ENCODE data around the gene SEMA3F.
"Not testable (repeated sequence)": the region's sequence is repeated elsewhere in the genome, so short reads cannot be mapped to it uniquely, and the experiment has no call there.

SEMA3F gene

GRCh38 chr3:50210510-50211367, 55.6 kb downstream of the SEMA3F start:
- Histone ChIP-seq H3K9me2 (replicated peaks; ENCODE audit: control insufficient read depth, low read length) (no peaks in the 10 kb centered on the region), H3K4me1 (ENCODE audit: control insufficient read depth, low read length) (no peaks in the 10 kb centered on the region), H3F3A (ENCODE audit: control insufficient read depth, insufficient read depth) (no peaks in the 10 kb centered on the region), H3K27me3 (ENCODE audit: control insufficient read depth, low read length) (peaks cover 24% of the 10 kb centered on the region), H3K36me3 (ENCODE audit: control insufficient read depth, low read length) (no peaks in the 10 kb centered on the region), H4K20me1 (ENCODE audit: control insufficient read depth, insufficient read depth, low read depth, low read length) (0 out of 2 replicates have a peak, but pooled peaks cover 3% of the 10 kb centered on the region), H3K27ac (ENCODE audit: low read depth, low read length) (no peak overlapping the region), H3K9me3 (ENCODE audit: control insufficient read depth, insufficient read depth, low read length) (no peaks in the 10 kb centered on the region), H3K4me3 (ENCODE audit: low read length) (no peak overlapping the region), H3K4me2 (ENCODE audit: low read length) (no peak overlapping the region), H3K79me2 (ENCODE audit: control insufficient read depth, low read length) (no peaks in the 10 kb centered on the region)
- no peak for TF ChIP-seq EZH2phosphoT487 (IDR thresholded peaks at IDR 0.05; ENCODE audit: borderline replicate concordance, low read length)
- TF ChIP-seq CTCF (IDR thresholded peaks at IDR 0.05; ENCODE audit: low read depth, low read length, poor library complexity, severe bottlenecking) = no peak

- H3K9me3 ChIP-seq (ENCODE audit: control insufficient read depth, insufficient read depth, low read length); H4K20me1 ChIP-seq (ENCODE audit: control insufficient read depth, insufficient read depth, low read depth, low read length): not testable (repeated sequence)
These were observed 56.2 kb downstream of the SEMA3F start for GRCh38 chr3:50211368-50211717.

DNA sequence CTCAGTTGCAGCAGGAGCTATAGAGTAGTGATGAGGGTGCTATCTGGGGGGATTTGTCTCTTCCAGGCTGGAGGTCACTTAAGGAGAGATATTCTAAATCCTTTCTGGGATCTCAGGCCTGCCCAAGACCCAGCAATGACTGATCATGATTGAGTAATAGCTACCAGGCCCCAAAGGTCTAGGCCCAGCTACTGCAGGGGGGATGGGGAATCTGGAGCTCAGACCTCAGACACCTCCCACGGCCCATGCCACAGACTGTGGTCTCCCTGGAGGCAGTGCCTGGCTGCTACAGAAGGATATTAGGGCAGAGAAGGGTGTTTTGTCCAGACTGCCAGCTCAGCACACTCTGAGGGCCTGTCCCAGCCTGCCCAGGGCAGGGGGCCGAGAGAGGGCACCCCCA, 56.8 kb downstream of the SEMA3F start:
- no peak for TF ChIP-seq EZH2phosphoT487 (IDR thresholded peaks at IDR 0.05; ENCODE audit: borderline replicate concordance, low read length)
- no peak for TF ChIP-seq CTCF (IDR thresholded peaks at IDR 0.05; ENCODE audit: low read depth, low read length, poor library complexity, severe bottlenecking)
- Histone ChIP-seq H3K9me3 (ENCODE audit: control insufficient read depth, insufficient read depth, low read length) (no peaks in the 10 kb centered on the region), H3K79me2 (ENCODE audit: control insufficient read depth, low read length) (no peaks in the 10 kb centered on the region), H3K4me3 (ENCODE audit: low read length) (no peak overlapping the region), H3K9me2 (replicated peaks; ENCODE audit: control insufficient read depth, low read length) (no peaks in the 10 kb centered on the region), H3K4me2 (ENCODE audit: low read length) (no peak overlapping the region), H3K4me1 (ENCODE audit: control insufficient read depth, low read length) (no peaks in the 10 kb centered on the region), H4K20me1 (ENCODE audit: control insufficient read depth, insufficient read depth, low read depth, low read length) (0 out of 2 replicates have a peak, but pooled peaks cover 3% of the 10 kb centered on the region), H3F3A (ENCODE audit: control insufficient read depth, insufficient read depth) (no peaks in the 10 kb centered on the region), H3K27ac (ENCODE audit: low read depth, low read length) (no peak overlapping the region), H3K36me3 (ENCODE audit: control insufficient read depth, low read length) (no peaks in the 10 kb centered on the region), H3K27me3 (ENCODE audit: control insufficient read depth, low read length) (peaks cover 12% of the 10 kb centered on the region)

More at GRCh38 chr3:50211368-50211717, 56.2 kb downstream of the SEMA3F start:
- H3K79me2 ChIP-seq (ENCODE audit: control insufficient read depth, low read length); H3K4me3 ChIP-seq (ENCODE audit: low read length); H3K4me2 ChIP-seq (ENCODE audit: low read length); H3K4me1 ChIP-seq (ENCODE audit: control insufficient read depth, low read length); H3K36me3 ChIP-seq (ENCODE audit: control insufficient read depth, low read length); H3F3A ChIP-seq (ENCODE audit: control insufficient read depth, insufficient read depth); H3K27ac ChIP-seq (ENCODE audit: low read depth, low read length); H3K9me2 ChIP-seq (replicated peaks; ENCODE audit: control insufficient read depth, low read length): not testable (repeated sequence)
- H3K27me3 ChIP-seq (ENCODE audit: control insufficient read depth, low read length) = peaks cover 18% of the 10 kb centered on the region

- Histone ChIP-seq H3K27ac (ENCODE audit: low read depth, low read length) (no peak overlapping the region), H4K20me1 (ENCODE audit: control insufficient read depth, insufficient read depth, low read depth, low read length) (0 out of 2 replicates have a peak, but pooled peaks cover 3% of the 10 kb centered on the region), H3K4me1 (ENCODE audit: control insufficient read depth, low read length) (no peaks in the 10 kb centered on the region), H3K36me3 (ENCODE audit: control insufficient read depth, low read length) (no peaks in the 10 kb centered on the region), H3K79me2 (ENCODE audit: control insufficient read depth, low read length) (no peaks in the 10 kb centered on the region), H3K4me2 (ENCODE audit: low read length) (no peak overlapping the region), H3K4me3 (ENCODE audit: low read length) (no peak overlapping the region), H3K9me3 (ENCODE audit: control insufficient read depth, insufficient read depth, low read length) (no peaks in the 10 kb centered on the region), H3K9me2 (replicated peaks; ENCODE audit: control insufficient read depth, low read length) (no peaks in the 10 kb centered on the region), H3F3A (ENCODE audit: control insufficient read depth, insufficient read depth) (no peaks in the 10 kb centered on the region), H3K27me3 (ENCODE audit: control insufficient read depth, low read length) (peaks cover 11% of the 10 kb centered on the region)
- TF ChIP-seq EZH2phosphoT487 (IDR thresholded peaks at IDR 0.05; ENCODE audit: borderline replicate concordance, low read length) (no peak), CTCF (IDR thresholded peaks at IDR 0.05; ENCODE audit: low read depth, low read length, poor library complexity, severe bottlenecking) (no peak)
These were observed 57.4 kb downstream of the SEMA3F start for GRCh38 chr3:50212502-50212901.
